HCT116 (cell line): ENCODE measurements around the gene CTNND2. TPM values are rescaled to one million over a fixed set of nuclear protein-coding genes. Genes with fewer than 3 reads are reported as not detected.

ENCODE experiments used
- ATAC-seq: fragments of 200-7000 bp; cut with Tn5 transposase; 2 replicates; pipeline ENCODE4 v1.9.1; 2020; ENCODE audit warnings: mild to moderate bottlenecking, moderate library complexity
- BruUV-seq: library from RNA; stranded (reverse); fragments of 400-500 nt; replicated peaks from 2 replicates; lab custom pipeline; 2021; lab: Mats Ljungman, UMichigan
- CTCF ChIA-PET: fragments of 300-600 bp; sonication (Branson Sonifier 250); formaldehyde crosslinking; loops from one replicate; lab custom pipeline; 2021; ENCODE audit warnings: antibody characterized with exemption; lab: Charles Lee
- POLR2A ChIA-PET: fragments of 300-600, 350-600 bp; sonication (Branson Sonifier 250); formaldehyde crosslinking; loops from one replicate; lab custom pipeline; 2021; ENCODE audit warnings: antibody characterized with exemption; lab: Charles Lee
- RAD21 ChIA-PET, 2 experiments: fragments of 300-600 bp; sonication (Branson Sonifier 250); formaldehyde crosslinking; loops; one replicate each; lab custom pipeline; 2023; ENCODE audit warnings: low total read pairs in 2 of 2; ENCODE audit not compliant: uncharacterized antibody in 2 of 2, unreplicated experiment in 2 of 2, low non-redundant PET in 1 of 2; lab: Charles Lee
- DNase-seq: peaks from one replicate; pipeline ENCODE4 v3.0.0-alpha.2; 2010; ENCODE audit warnings: low read depth, low spot score
- H2AFZ ChIP-seq: fragments of 200-600 bp; shearing (Covaris generic), sonication (generic); 2 replicates; pipeline ENCODE4 v1.6.1; 2017; ENCODE audit warnings: low read depth, mixed run types, mixed read lengths, antibody characterized with exemption, low read length; ENCODE audit not compliant: poor library complexity, severe bottlenecking
- H3K27ac ChIP-seq: 2 replicates; pipeline ENCODE4 v1.5.1; 2012; ENCODE audit warnings: low read depth, low read length
- H3K27me3 ChIP-seq: fragments of 200-600 bp; sonication (generic); 2 replicates; pipeline ENCODE4 v1.6.1; 2016; ENCODE audit warnings: mixed run types, low read length, mixed read lengths; ENCODE audit not compliant: insufficient read depth
- H3K36me3 ChIP-seq, 2 experiments: fragments of 200-500 bp in 1 of 2; fragments of 200-600 bp in 1 of 2; sonication (Bioruptor generic) in 1 of 2; sonication (generic) in 1 of 2; 2 replicates each; pipeline versions ENCODE4 v1.5.1 to v1.6.1; 2014 to 2016; ENCODE audit warnings: low read length in 2 of 2, inconsistent platforms in 1 of 2, mixed read lengths in 1 of 2, mixed run types in 1 of 2; ENCODE audit not compliant: insufficient read depth in 2 of 2, control insufficient read depth in 1 of 2
- H3K4me1 ChIP-seq, 2 experiments: fragments of 200-600 bp in 1 of 2; sonication (generic) in 1 of 2; 2 replicates each; pipeline versions ENCODE4 v1.5.1 to v1.6.1; 2012 to 2017; ENCODE audit warnings: low read length in 2 of 2, inconsistent platforms in 1 of 2, mild to moderate bottlenecking in 1 of 2, mixed read lengths in 1 of 2, mixed run types in 1 of 2, moderate library complexity in 1 of 2; ENCODE audit not compliant: insufficient read depth in 2 of 2, control insufficient read depth in 1 of 2
- H3K4me2 ChIP-seq: fragments of 200-600 bp; sonication (generic); 2 replicates; pipeline ENCODE4 v1.6.1; 2017; ENCODE audit warnings: mixed run types, low read length, mixed read lengths
- H3K4me3 ChIP-seq, 2 experiments: fragments of 200-600 bp in 1 of 2; sonication (generic) in 1 of 2; replicated peaks in 1 of 2; 2 replicates each; pipeline ENCODE4 v1.5.1; 2011 to 2016; ENCODE audit warnings: low read length in 2 of 2, control low read depth in 1 of 2, low read depth in 1 of 2, mild to moderate bottlenecking in 1 of 2, mixed read lengths in 1 of 2, mixed run types in 1 of 2
- H3K79me2 ChIP-seq: fragments of 200-600 bp; sonication (generic); 2 replicates; pipeline ENCODE4 v1.6.1; 2017; ENCODE audit warnings: mild to moderate bottlenecking, mixed run types, low read length, moderate library complexity, mixed read lengths; ENCODE audit not compliant: insufficient read depth
- H3K9ac ChIP-seq: fragments of 200-600 bp; sonication (generic); 2 replicates; pipeline ENCODE4 v1.6.1; 2016; ENCODE audit warnings: low read length, mixed read lengths
- H3K9me2 ChIP-seq: fragments of 200-600 bp; sonication (generic), shearing (Covaris generic); 2 replicates; pipeline ENCODE4 v1.6.1; 2017; ENCODE audit warnings: mixed run types, mild to moderate bottlenecking, moderate library complexity; ENCODE audit not compliant: insufficient read depth
- H3K9me3 ChIP-seq, 2 experiments: fragments of 200-500 bp in 1 of 2; fragments of 200-600 bp in 1 of 2; sonication (Bioruptor generic) in 1 of 2; sonication (generic) in 1 of 2; 2 replicates each; pipeline ENCODE4 v1.6.1; 2014 to 2017; ENCODE audit warnings: low read length in 2 of 2, mixed read lengths in 2 of 2, inconsistent platforms in 1 of 2, low read depth in 1 of 2, mild to moderate bottlenecking in 1 of 2, mixed run types in 1 of 2, moderate library complexity in 1 of 2; ENCODE audit not compliant: control insufficient read depth in 1 of 2, insufficient read depth in 1 of 2
- H4K20me1 ChIP-seq: fragments of 200-600 bp; sonication (generic), shearing (Covaris generic); 2 replicates; pipeline ENCODE4 v1.6.1; 2017; ENCODE audit warnings: mixed run types, mild to moderate bottlenecking, moderate library complexity; ENCODE audit not compliant: insufficient read depth
- CEBPB ChIP-seq: IDR thresholded peaks from 2 replicates; pipeline ENCODE4 v1.6.1; 2012; ENCODE audit warnings: low read depth
- ELF1 ChIP-seq: IDR thresholded peaks from 2 replicates; pipeline ENCODE4 v1.6.1; 2012; ENCODE audit warnings: low read depth, borderline replicate concordance
- EZH2 ChIP-seq: fragments of 200-600 bp; sonication (generic); IDR thresholded peaks from 2 replicates; pipeline ENCODE4 v1.6.1; 2017; ENCODE audit warnings: antibody characterized with exemption, mixed run types
- JUND ChIP-seq: IDR thresholded peaks from 2 replicates; pipeline ENCODE4 v1.6.1; 2012
- POLR2A ChIP-seq: IDR thresholded peaks from 2 replicates; pipeline ENCODE4 v1.7.0; 2011; ENCODE audit warnings: borderline replicate concordance; ENCODE audit not compliant: insufficient read depth, insufficient read length; ENCODE audit errors: extremely low read depth
- POLR2AphosphoS5 ChIP-seq: IDR thresholded peaks from 2 replicates; pipeline ENCODE4 v1.6.1; 2011; ENCODE audit warnings: mild to moderate bottlenecking, low read depth, low read length, moderate library complexity
- RAD21 ChIP-seq: IDR thresholded peaks from 2 replicates; pipeline ENCODE4 v1.6.1; 2012; ENCODE audit warnings: low read depth, mild to moderate bottlenecking
- SIN3A ChIP-seq: IDR thresholded peaks from 2 replicates; pipeline ENCODE4 v1.6.1; 2012; ENCODE audit warnings: low read depth
- SRF ChIP-seq: IDR thresholded peaks from 2 replicates; pipeline ENCODE4 v1.6.1; 2012; ENCODE audit warnings: low read depth
- TCF7L2 ChIP-seq: IDR thresholded peaks from 2 replicates; pipeline ENCODE4 v1.7.0; 2011; ENCODE audit warnings: borderline replicate concordance, inconsistent platforms; ENCODE audit not compliant: insufficient read depth, insufficient read length; ENCODE audit errors: extremely low read depth
- YY1 ChIP-seq: IDR thresholded peaks from 2 replicates; pipeline ENCODE4 v1.6.1; 2011; ENCODE audit warnings: low read length, low read depth, moderate library complexity, mild to moderate bottlenecking; ENCODE audit not compliant: insufficient replicate concordance; ENCODE audit errors: extremely low read depth
- ZNF274 ChIP-seq: fragments of 200-500 bp; sonication (Bioruptor generic); IDR thresholded peaks from 2 replicates; pipeline ENCODE4 v1.6.1; 2014; ENCODE audit warnings: mild to moderate bottlenecking, low read depth, low read length, inconsistent platforms
- intact Hi-C: fragments of 100-400 bp; cut with micrococcal nuclease; formaldehyde crosslinking; loops from 2 replicates; pipeline ENCODE4 v1.10.0; 2022
- total RNA-seq: library from RNA; stranded (reverse); gene quantifications from one replicate; pipeline ENCODE4 v1.2.1, GENCODE V29; 2021; ENCODE audit not compliant: unreplicated experiment
- TF ChIP-seq, protein P1 (sequence below): IDR thresholded peaks from 2 replicates; pipeline ENCODE4 v1.6.1; 2012; ENCODE audit warnings: low read depth
- TF ChIP-seq, protein P2 (sequence below): IDR thresholded peaks from 2 replicates; pipeline ENCODE4 v1.6.1; 2012

The CTNND2 gene
- total RNA-seq, 1 experiment from 2014 or later, result not detected

DNA sequence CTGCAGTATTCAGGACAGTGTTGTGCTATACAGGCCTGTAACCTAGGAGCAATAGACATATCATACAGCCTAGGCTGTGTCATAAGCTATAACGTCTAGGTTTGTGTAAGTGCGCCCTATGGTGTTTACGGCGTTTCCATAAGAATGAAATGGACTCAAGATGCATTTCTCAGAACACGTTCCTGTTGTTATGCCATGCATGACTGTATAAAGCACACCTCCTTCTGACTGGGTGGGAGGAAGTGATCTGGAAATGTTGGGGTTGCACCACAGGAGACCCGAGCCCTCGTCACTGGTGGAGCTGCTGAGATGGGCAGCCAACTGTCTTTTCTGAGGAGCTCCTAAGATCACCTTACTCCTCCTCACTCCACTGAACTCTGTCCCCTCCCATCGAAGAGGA is 751.9 kb downstream of the CTNND2 start (continued):
- TF ChIP-seq, protein P1, sequence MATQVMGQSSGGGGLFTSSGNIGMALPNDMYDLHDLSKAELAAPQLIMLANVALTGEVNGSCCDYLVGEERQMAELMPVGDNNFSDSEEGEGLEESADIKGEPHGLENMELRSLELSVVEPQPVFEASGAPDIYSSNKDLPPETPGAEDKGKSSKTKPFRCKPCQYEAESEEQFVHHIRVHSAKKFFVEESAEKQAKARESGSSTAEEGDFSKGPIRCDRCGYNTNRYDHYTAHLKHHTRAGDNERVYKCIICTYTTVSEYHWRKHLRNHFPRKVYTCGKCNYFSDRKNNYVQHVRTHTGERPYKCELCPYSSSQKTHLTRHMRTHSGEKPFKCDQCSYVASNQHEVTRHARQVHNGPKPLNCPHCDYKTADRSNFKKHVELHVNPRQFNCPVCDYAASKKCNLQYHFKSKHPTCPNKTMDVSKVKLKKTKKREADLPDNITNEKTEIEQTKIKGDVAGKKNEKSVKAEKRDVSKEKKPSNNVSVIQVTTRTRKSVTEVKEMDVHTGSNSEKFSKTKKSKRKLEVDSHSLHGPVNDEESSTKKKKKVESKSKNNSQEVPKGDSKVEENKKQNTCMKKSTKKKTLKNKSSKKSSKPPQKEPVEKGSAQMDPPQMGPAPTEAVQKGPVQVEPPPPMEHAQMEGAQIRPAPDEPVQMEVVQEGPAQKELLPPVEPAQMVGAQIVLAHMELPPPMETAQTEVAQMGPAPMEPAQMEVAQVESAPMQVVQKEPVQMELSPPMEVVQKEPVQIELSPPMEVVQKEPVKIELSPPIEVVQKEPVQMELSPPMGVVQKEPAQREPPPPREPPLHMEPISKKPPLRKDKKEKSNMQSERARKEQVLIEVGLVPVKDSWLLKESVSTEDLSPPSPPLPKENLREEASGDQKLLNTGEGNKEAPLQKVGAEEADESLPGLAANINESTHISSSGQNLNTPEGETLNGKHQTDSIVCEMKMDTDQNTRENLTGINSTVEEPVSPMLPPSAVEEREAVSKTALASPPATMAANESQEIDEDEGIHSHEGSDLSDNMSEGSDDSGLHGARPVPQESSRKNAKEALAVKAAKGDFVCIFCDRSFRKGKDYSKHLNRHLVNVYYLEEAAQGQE, result no peak
- TF ChIP-seq JUND (no peak), SRF (no peak), ELF1 (no peak)

DNA sequence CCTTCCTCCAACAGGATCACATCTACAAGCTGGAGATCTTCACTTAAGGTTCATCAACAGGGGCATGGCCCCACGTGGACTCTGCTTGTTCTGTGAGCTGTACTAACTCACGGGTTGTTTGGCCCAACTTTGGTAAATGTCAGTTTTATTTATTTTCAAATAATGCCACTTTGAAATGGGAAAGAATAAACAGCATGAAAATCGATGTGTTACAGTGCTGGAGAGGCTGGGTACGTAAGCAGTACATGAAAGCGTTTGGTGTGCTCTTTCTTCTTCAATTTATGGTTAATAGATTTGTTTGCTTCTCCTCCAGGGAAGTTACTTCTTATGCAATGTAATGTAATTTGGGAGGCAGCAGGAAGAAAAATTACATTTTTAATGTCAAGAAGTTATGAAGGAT is 753.3 kb downstream of the CTNND2 start:
- Histone ChIP-seq H3K9ac (no peak overlapping the region), H3K36me3 (no peaks in the 10 kb centered on the region), H3K27me3 (peaks cover 29% of the 10 kb centered on the region), H3K4me3 (no peak overlapping the region), H3K4me2 (no peak overlapping the region), H2AFZ (no peak overlapping the region), H3K9me3 (no peaks in the 10 kb centered on the region), H3K4me1 (no peaks in the 10 kb centered on the region), H3K9me2 (no peaks in the 10 kb centered on the region), H3K79me2 (no peaks in the 10 kb centered on the region), H4K20me1 (no peaks in the 10 kb centered on the region), H3K27ac (no peak overlapping the region)
- intact Hi-C loops, result no loop called here
- no TSS peak for BruUV-seq
- ChIA-PET POLR2A (no interaction called here), RAD21 (no interaction called here), CTCF (no interaction called here)
- no peak for TF ChIP-seq SRF
- no peak for TF ChIP-seq RAD21
- TF ChIP-seq, protein P2, sequence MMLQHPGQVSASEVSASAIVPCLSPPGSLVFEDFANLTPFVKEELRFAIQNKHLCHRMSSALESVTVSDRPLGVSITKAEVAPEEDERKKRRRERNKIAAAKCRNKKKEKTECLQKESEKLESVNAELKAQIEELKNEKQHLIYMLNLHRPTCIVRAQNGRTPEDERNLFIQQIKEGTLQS, result no peak
- no peak for TF ChIP-seq ZNF274
- TF ChIP-seq POLR2AphosphoS5, result no peak
- no peak for TF ChIP-seq EZH2
- TF ChIP-seq SIN3A, result no peak
- TF ChIP-seq YY1, result no peak
- TF ChIP-seq POLR2A, result no peak
- TF ChIP-seq, protein P1, result no peak
- no peak for TF ChIP-seq CEBPB
- no peak for TF ChIP-seq TCF7L2
- DNase-seq, result no peak
- no peak for ATAC-seq
